MM.1S (cell line): ENCODE measurements around the gene HS6ST3.

Experiments
- DNase-seq: peaks from one replicate; pipeline ENCODE4 v3.0.0-alpha.2; 2015
- H2AFZ ChIP-seq: fragments of 300-600 bp; sonication (generic); 2 replicates; pipeline ENCODE4 v1.6.0; 2016; ENCODE audit warnings: antibody characterized with exemption, low read length
- H3F3A ChIP-seq: fragments of 300-600 bp; sonication (generic); 2 replicates; pipeline ENCODE4 v1.6.1; 2016; ENCODE audit warnings: mild to moderate bottlenecking, antibody characterized with exemption, low read length, moderate library complexity, mixed read lengths; ENCODE audit not compliant: insufficient read depth
- H3K27ac ChIP-seq: fragments of 300-600 bp; sonication (generic); 2 replicates; pipeline ENCODE4 v1.5.1; 2016; ENCODE audit warnings: mild to moderate bottlenecking, low read length
- H3K27me3 ChIP-seq: fragments of 300-600 bp; sonication (generic); replicated peaks from 2 replicates; pipeline ENCODE4 v1.6.0; 2016; ENCODE audit warnings: low read length; ENCODE audit not compliant: insufficient read depth
- H3K36me3 ChIP-seq: fragments of 300-600 bp; sonication (generic); replicated peaks from 2 replicates; pipeline ENCODE4 v1.6.1; 2016; ENCODE audit warnings: mild to moderate bottlenecking, low read length, mixed read lengths; ENCODE audit not compliant: insufficient read depth
- H3K4me1 ChIP-seq: fragments of 300-600 bp; sonication (generic); 2 replicates; pipeline ENCODE4 v1.6.1; 2016; ENCODE audit warnings: low read length, mixed read lengths
- H3K4me2 ChIP-seq: fragments of 300-600 bp; sonication (generic); 2 replicates; pipeline ENCODE4 v1.6.0; 2016; ENCODE audit warnings: low read depth, low read length
- H3K4me3 ChIP-seq: fragments of 300-600 bp; sonication (generic); 2 replicates; pipeline ENCODE4 v1.5.1; 2016; ENCODE audit warnings: low read length, mixed read lengths
- H3K79me2 ChIP-seq: fragments of 300-600 bp; sonication (generic); 2 replicates; pipeline ENCODE4 v1.6.1; 2016; ENCODE audit warnings: mixed run types, low read length, mixed read lengths
- H3K9ac ChIP-seq: fragments of 300-600 bp; sonication (generic); 2 replicates; pipeline ENCODE4 v1.6.1; 2016; ENCODE audit warnings: low read length, mixed read lengths
- H3K9me2 ChIP-seq: fragments of 300-600 bp; sonication (generic); replicated peaks from 2 replicates; pipeline ENCODE4 v1.6.1; 2016; ENCODE audit warnings: mild to moderate bottlenecking, low read length, mixed read lengths; ENCODE audit not compliant: insufficient read depth
- H3K9me3 ChIP-seq: fragments of 300-600 bp; sonication (generic); replicated peaks from 2 replicates; pipeline ENCODE4 v1.6.1; 2016; ENCODE audit warnings: mild to moderate bottlenecking, low read length, mixed read lengths; ENCODE audit not compliant: insufficient read depth
- H4K20me1 ChIP-seq: fragments of 300-600 bp; sonication (generic); 2 replicates; pipeline ENCODE4 v1.6.1; 2016; ENCODE audit warnings: mild to moderate bottlenecking, low read length, moderate library complexity, mixed read lengths; ENCODE audit not compliant: insufficient read depth
- EZH2 ChIP-seq: fragments of 300-600 bp; sonication (generic); optimal IDR thresholded peaks from 2 replicates; pipeline ENCODE3; 2017; ENCODE audit warnings: low read depth, mild to moderate bottlenecking, antibody characterized with exemption, low read length, mixed read lengths
- EZH2phosphoT487 ChIP-seq: fragments of 300-600 bp; sonication (generic); IDR thresholded peaks from 2 replicates; pipeline ENCODE4 v1.6.1; 2018; ENCODE audit warnings: antibody characterized with exemption, low read length
- TF ChIP-seq, protein P1 (sequence below): fragments of 300-600 bp; sonication (generic); IDR thresholded peaks from 2 replicates; pipeline ENCODE4 v1.5.1; 2016; ENCODE audit warnings: antibody characterized with exemption, low read length, mixed read lengths

HS6ST3 gene

DNA sequence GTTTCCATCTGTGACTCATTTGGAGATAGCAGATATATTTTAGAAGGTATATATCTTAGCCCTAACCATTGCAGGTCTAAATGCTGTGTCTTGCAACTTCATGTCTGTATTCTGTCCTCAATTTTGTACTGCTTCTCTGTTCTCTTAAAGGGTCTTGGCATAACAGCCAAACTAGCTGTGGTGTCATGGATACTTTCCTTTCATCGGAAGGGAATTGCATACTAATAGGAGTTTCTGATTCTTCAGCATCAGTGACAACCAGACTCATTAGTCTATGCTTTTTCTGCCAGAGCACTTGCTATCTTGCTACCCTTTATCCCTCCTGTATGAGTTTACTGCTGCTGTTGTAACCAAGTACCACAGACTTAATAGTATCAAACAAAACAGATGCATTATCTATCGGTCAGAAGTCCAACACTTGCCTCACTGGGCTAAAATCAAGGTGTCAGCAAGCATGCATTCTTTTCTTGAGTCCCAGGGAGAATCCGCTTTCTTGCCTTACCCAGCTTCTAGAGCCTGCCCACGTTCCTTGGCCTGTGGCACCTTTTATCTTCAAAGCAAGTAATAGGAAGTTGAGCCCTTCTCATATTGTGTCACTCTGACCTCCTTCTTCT is 253.1 kb downstream of the HS6ST3 start:
- Histone ChIP-seq H3K9me3 (no peaks in the 10 kb centered on the region), H3K9ac (no peak overlapping the region), H3F3A (no peaks in the 10 kb centered on the region), H3K27ac (no peak overlapping the region), H3K27me3 (no peaks in the 10 kb centered on the region), H3K9me2 (no peaks in the 10 kb centered on the region), H3K4me3 (no peak overlapping the region), H3K4me1 (peaks cover 6% of the 10 kb centered on the region; the same call in 1 of the 2 replicates), H2AFZ (no peak overlapping the region), H3K79me2 (no peaks in the 10 kb centered on the region), H3K36me3 (no peaks in the 10 kb centered on the region), H3K4me2 (no peak overlapping the region), H4K20me1 (no peaks in the 10 kb centered on the region)
- no peak for TF ChIP-seq EZH2
- no peak for TF ChIP-seq EZH2phosphoT487
- TF ChIP-seq, protein P1, sequence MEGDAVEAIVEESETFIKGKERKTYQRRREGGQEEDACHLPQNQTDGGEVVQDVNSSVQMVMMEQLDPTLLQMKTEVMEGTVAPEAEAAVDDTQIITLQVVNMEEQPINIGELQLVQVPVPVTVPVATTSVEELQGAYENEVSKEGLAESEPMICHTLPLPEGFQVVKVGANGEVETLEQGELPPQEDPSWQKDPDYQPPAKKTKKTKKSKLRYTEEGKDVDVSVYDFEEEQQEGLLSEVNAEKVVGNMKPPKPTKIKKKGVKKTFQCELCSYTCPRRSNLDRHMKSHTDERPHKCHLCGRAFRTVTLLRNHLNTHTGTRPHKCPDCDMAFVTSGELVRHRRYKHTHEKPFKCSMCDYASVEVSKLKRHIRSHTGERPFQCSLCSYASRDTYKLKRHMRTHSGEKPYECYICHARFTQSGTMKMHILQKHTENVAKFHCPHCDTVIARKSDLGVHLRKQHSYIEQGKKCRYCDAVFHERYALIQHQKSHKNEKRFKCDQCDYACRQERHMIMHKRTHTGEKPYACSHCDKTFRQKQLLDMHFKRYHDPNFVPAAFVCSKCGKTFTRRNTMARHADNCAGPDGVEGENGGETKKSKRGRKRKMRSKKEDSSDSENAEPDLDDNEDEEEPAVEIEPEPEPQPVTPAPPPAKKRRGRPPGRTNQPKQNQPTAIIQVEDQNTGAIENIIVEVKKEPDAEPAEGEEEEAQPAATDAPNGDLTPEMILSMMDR = no peak
- DNase-seq = no peak

DNA sequence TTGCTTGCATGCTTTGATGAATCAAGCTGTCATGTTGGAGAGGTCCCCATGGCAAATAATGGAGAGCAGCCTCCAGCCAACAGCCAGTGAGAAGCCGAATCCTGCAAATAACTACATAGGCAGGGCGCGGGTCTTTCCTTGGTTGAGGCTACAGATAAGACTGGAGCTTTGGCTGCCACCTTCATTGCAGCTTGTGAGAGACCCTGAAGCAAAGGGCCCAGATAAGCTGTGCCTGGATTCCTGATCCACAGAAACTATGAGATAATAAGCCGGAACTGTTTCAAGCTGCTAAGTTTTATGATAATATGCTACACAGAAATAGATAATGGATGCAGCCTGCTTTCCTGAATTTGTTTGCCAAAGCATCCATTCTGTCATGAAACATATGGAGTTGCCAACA is 257.0 kb downstream of the HS6ST3 start:
- Histone ChIP-seq H3K9ac (no peak overlapping the region), H3K9me3 (no peaks in the 10 kb centered on the region), H2AFZ (no peak overlapping the region), H4K20me1 (no peaks in the 10 kb centered on the region), H3K4me3 (no peak overlapping the region), H3F3A (no peaks in the 10 kb centered on the region), H3K36me3 (no peaks in the 10 kb centered on the region), H3K4me2 (no peak overlapping the region), H3K79me2 (no peaks in the 10 kb centered on the region), H3K27ac (no peak overlapping the region), H3K27me3 (no peaks in the 10 kb centered on the region), H3K9me2 (no peaks in the 10 kb centered on the region), H3K4me1 (no peaks in the 10 kb centered on the region)
- TF ChIP-seq EZH2phosphoT487 (no peak), EZH2 (no peak)
- TF ChIP-seq, protein P1 = no peak
- DNase-seq = no peak

DNA sequence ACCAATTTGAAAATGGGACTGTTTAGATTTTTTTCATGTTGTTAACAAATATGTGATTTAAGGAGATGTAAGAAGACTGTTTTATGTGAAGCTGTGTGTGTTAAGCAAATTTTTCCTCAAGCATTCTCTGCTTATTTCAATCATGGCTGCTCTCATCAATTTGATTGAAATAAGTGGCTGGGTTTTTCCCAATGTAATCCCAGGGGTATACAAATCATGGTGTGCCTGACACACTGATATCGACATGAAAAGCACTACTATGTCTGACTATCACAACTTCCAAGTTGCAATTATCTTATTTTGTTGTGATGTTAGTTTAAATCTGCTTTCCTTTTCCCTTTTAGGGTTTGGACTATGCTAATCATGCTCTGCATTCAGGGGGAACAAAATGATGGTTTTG is 283.7 kb downstream of the HS6ST3 start:
- no peaks in the 10 kb centered on the region for H3K27me3 ChIP-seq
- H3K4me2 ChIP-seq = no peak overlapping the region
- no peak overlapping the region for H3K4me3 ChIP-seq
- H3K36me3 ChIP-seq = no peaks in the 10 kb centered on the region
- TF ChIP-seq EZH2phosphoT487 = no peak
- TF ChIP-seq EZH2 = no peak
- TF ChIP-seq, protein P1 = no peak
- H3F3A ChIP-seq = no peaks in the 10 kb centered on the region
- H3K9me3 ChIP-seq = no peaks in the 10 kb centered on the region
- H3K9ac ChIP-seq = no peak overlapping the region
- no peak overlapping the region for H3K27ac ChIP-seq
- no peaks in the 10 kb centered on the region for H4K20me1 ChIP-seq
- no peak for DNase-seq
- no peaks in the 10 kb centered on the region for H3K4me1 ChIP-seq
- no peak overlapping the region for H2AFZ ChIP-seq
- H3K9me2 ChIP-seq = no peaks in the 10 kb centered on the region
- no peaks in the 10 kb centered on the region for H3K79me2 ChIP-seq
